HG02763 (cell line): ENCODE results near the gene ATP11B.
A peak's percentile ranks its signal among the peaks of the same experiment; 100 is the strongest.

ENCODE experiments used
- ATAC-seq: cut with Tn5 transposase; IDR thresholded peaks from one replicate; pipeline ENCODE4 v1.9.1; 2021; ENCODE audit warnings: mild to moderate bottlenecking, moderate library complexity; ENCODE audit not compliant: unreplicated experiment

Gene ATP11B

GRCh38 chr3:182941719-182942118 lies 148.4 kb downstream of the ATP11B start:
- ATAC-seq, result no peak

- no peak for ATAC-seq
These were observed 154.6 kb downstream of the ATP11B start for GRCh38 chr3:182947888-182948287.

- no peak for ATAC-seq
These were observed 155.0 kb downstream of the ATP11B start for GRCh38 chr3:182948305-182948704.

- no peak for ATAC-seq
These were observed 156.4 kb downstream of the ATP11B start for GRCh38 chr3:182949688-182950087.

GRCh38 chr3:182954553-182955235 lies 161.4 kb downstream of the ATP11B start:
- ATAC-seq, result no peak

GRCh38 chr3:182957226-182957625 lies 163.9 kb downstream of the ATP11B start:
- ATAC-seq, result no peak

- no peak for ATAC-seq
These were observed 164.5 kb downstream of the ATP11B start for GRCh38 chr3:182957676-182958266.

GRCh38 chr3:182959474-182960350 lies 166.4 kb downstream of the ATP11B start:
- no peak for ATAC-seq

GRCh38 chr3:182962166-182962565 lies 168.9 kb downstream of the ATP11B start:
- no peak for ATAC-seq

GRCh38 chr3:182964179-182964578 lies 170.9 kb downstream of the ATP11B start:
- ATAC-seq, result no peak

GRCh38 chr3:182965861-182966366 lies 172.6 kb downstream of the ATP11B start:
- no peak for ATAC-seq

- peak; percentile 41 for ATAC-seq
These were observed 174.2 kb downstream of the ATP11B start for GRCh38 chr3:182967218-182968204.

GRCh38 chr3:182969277-182969676 lies 176.0 kb downstream of the ATP11B start:
- ATAC-seq, result no peak

GRCh38 chr3:182969853-182970252 lies 176.5 kb downstream of the ATP11B start:
- no peak for ATAC-seq

GRCh38 chr3:182970811-182971418 lies 177.6 kb downstream of the ATP11B start:
- ATAC-seq, result no peak
